ENCODE data around the gene KRTAP1-4.
"Not testable (repeated sequence)": the region's sequence is repeated elsewhere in the genome, so short reads cannot be mapped to it uniquely, and the experiment has no call there.

The KRTAP1-4 gene

GRCh38 chr17:41002814-41003213, 27.2 kb downstream of the KRTAP1-4 start:
- no peak for DNase-seq

GRCh38 chr17:41001795-41002194, 28.2 kb downstream of the KRTAP1-4 start:
- no peak for DNase-seq

- DNase-seq: not testable (repeated sequence)
These were observed 30.4 kb downstream of the KRTAP1-4 start, which contains the start of gene KRTAP3-2 for GRCh38 chr17:40999563-40999962. TSS of gene KRTAP3-2 (minus strand) at chr17:40999906. CDS start at chr17:40999853, 53 bp downstream.

GRCh38 chr17:40997361-40997760, 32.6 kb downstream of the KRTAP1-4 start:
- no peak for DNase-seq

- no peak for DNase-seq
These were observed 33.2 kb downstream of the KRTAP1-4 start for GRCh38 chr17:40996829-40997228.

GRCh38 chr17:40995116-40995515, 34.9 kb downstream of the KRTAP1-4 start:
- DNase-seq: no peak

GRCh38 chr17:40993839-40994238, 36.2 kb downstream of the KRTAP1-4 start, which contains the start of gene KRTAP3-3:
TSS of gene KRTAP3-3 (minus strand) at chr17:40994164. CDS start at chr17:40994097, 67 bp downstream.
- no peak for DNase-seq

GRCh38 chr17:40993084-40993483, 36.9 kb downstream of the KRTAP1-4 start:
- DNase-seq: no peak

- DNase-seq: no peak
These were observed 37.3 kb downstream of the KRTAP1-4 start for GRCh38 chr17:40992666-40993065.

- DNase-seq: no peak
These were observed 43.1 kb downstream of the KRTAP1-4 start for GRCh38 chr17:40986920-40987319.

- no peak for DNase-seq
These were observed 45.8 kb downstream of the KRTAP1-4 start, which contains the start of gene KRT40 for GRCh38 chr17:40984226-40984625. TSS of gene KRT40 (minus strand) at chr17:40984326. CDS start at chr17:40984273, 53 bp downstream.

- DNase-seq: no peak
These were observed 48.9 kb downstream of the KRTAP1-4 start for GRCh38 chr17:40981115-40981514.

GRCh38 chr17:40980596-40980995, 49.4 kb downstream of the KRTAP1-4 start:
- no peak for DNase-seq

- no peak for DNase-seq
These were observed 49.9 kb downstream of the KRTAP1-4 start for GRCh38 chr17:40980117-40980516.

Data from NCI-H1092 treated with DMSO at 0.1 percent for 48 hours (cell line).